Endothelial cell of umbilical vein (primary cell): ENCODE results near the gene DPF1. TPM values are rescaled to one million over a fixed set of nuclear protein-coding genes. Genes with fewer than 3 reads are reported as not detected.

Experiments
- BruUV-seq: library from RNA; stranded (reverse); fragments of 400-500 nt; replicated peaks from 2 replicates; lab custom pipeline; 2021; lab: Mats Ljungman, UMichigan
- CTCF ChIA-PET: fragments of 300-600, 350-600 bp; sonication (Branson Sonifier 250); formaldehyde crosslinking; loops from one replicate; lab custom pipeline; 2021; ENCODE audit warnings: antibody characterized with exemption, inconsistent platforms; lab: Charles Lee
- POLR2A ChIA-PET: fragments of 300-600, 350-600 bp; sonication (Branson Sonifier 250); formaldehyde crosslinking; loops from one replicate; lab custom pipeline; 2021; ENCODE audit warnings: antibody characterized with exemption, inconsistent platforms; lab: Charles Lee
- DNase-seq: peaks from one replicate; pipeline ENCODE4 v3.0.0-alpha.2; 2011; ENCODE audit warnings: low read depth, low spot score
- FAIRE-seq: peaks from 2 replicates; lab custom pipeline; 2011; peaks lifted over from hg19 to GRCh38; lab: Jason Lieb, UNC
- H2AFZ ChIP-seq: 2 replicates; pipeline ENCODE4 v1.6.0; 2012; ENCODE audit warnings: low read depth, low read length, control low read depth, inconsistent platforms
- H3K27ac ChIP-seq: 2 replicates; pipeline ENCODE4 v1.5.1; 2011; ENCODE audit warnings: low read depth, mild to moderate bottlenecking, control low read depth, low read length, moderate library complexity; ENCODE audit not compliant: insufficient read depth
- H3K27me3 ChIP-seq, 2 experiments: 2 replicates each; pipeline versions ENCODE4 v1.6.0 to v1.6.1; 2011; ENCODE audit warnings: low read length in 2 of 2, mixed read lengths in 1 of 2; ENCODE audit not compliant: control insufficient read depth in 2 of 2, insufficient read depth in 2 of 2
- H3K36me3 ChIP-seq, 2 experiments: 2 replicates in 1 of 2; 3 replicates in 1 of 2; pipeline ENCODE4 v1.5.1; 2011; ENCODE audit warnings: low read length in 2 of 2, mild to moderate bottlenecking in 1 of 2, moderate library complexity in 1 of 2; ENCODE audit not compliant: control insufficient read depth in 2 of 2, insufficient read depth in 2 of 2; ENCODE audit errors: extremely low read depth in 1 of 2
- H3K4me1 ChIP-seq: 3 replicates; pipeline ENCODE4 v1.5.1; 2011; ENCODE audit warnings: mild to moderate bottlenecking, low read length; ENCODE audit not compliant: control insufficient read depth, insufficient read depth; ENCODE audit errors: extremely low read depth
- H3K4me2 ChIP-seq: 2 replicates; pipeline ENCODE4 v1.6.1; 2011; ENCODE audit warnings: low read length, control low read depth, mixed read lengths; ENCODE audit not compliant: insufficient read depth
- H3K4me3 ChIP-seq, 3 experiments: fragments of 200-600 bp in 1 of 3; sonication (generic), shearing (Covaris generic) in 1 of 3; replicated peaks in 1 of 3; 2 replicates each; pipeline ENCODE4 v1.5.1; 2011 to 2016; ENCODE audit warnings: control low read depth in 3 of 3, low read length in 3 of 3, mild to moderate bottlenecking in 2 of 3, inconsistent platforms in 1 of 3, low read depth in 1 of 3, moderate library complexity in 1 of 3; ENCODE audit not compliant: insufficient read depth in 1 of 3
- H3K79me2 ChIP-seq: 2 replicates; pipeline ENCODE4 v1.6.0; 2012; ENCODE audit warnings: low read length, inconsistent platforms; ENCODE audit not compliant: control insufficient read depth, insufficient read depth
- H3K9ac ChIP-seq: replicated peaks from 2 replicates; pipeline ENCODE3; 2011; ENCODE audit warnings: low read length, control low read depth; ENCODE audit not compliant: insufficient read depth; ENCODE audit errors: extremely low read depth
- H3K9me1 ChIP-seq: replicated peaks from 3 replicates; pipeline ENCODE4 v1.6.0; 2011; ENCODE audit warnings: mild to moderate bottlenecking, low read length; ENCODE audit not compliant: control insufficient read depth, insufficient read depth; ENCODE audit errors: extremely low read depth
- H3K9me3 ChIP-seq: replicated peaks from 2 replicates; pipeline ENCODE4 v1.5.1; 2012; ENCODE audit warnings: low read length, inconsistent platforms; ENCODE audit not compliant: control insufficient read depth, insufficient read depth
- H4K20me1 ChIP-seq: replicated peaks from 2 replicates; pipeline ENCODE3; 2011; ENCODE audit warnings: mild to moderate bottlenecking, low read length; ENCODE audit not compliant: control insufficient read depth, insufficient read depth; ENCODE audit errors: extremely low read depth
- EZH2 ChIP-seq: IDR thresholded peaks from 2 replicates; pipeline ENCODE4 v1.6.1; 2012; ENCODE audit warnings: borderline replicate concordance, low read depth, mild to moderate bottlenecking, moderate library complexity, low read length, inconsistent platforms; ENCODE audit not compliant: severe bottlenecking
- FOS ChIP-seq: IDR thresholded peaks from 2 replicates; pipeline ENCODE4 v1.6.1; 2011; ENCODE audit warnings: mild to moderate bottlenecking, low read length, moderate library complexity, borderline replicate concordance; ENCODE audit not compliant: insufficient read depth
- GATA2 ChIP-seq: IDR thresholded peaks from 2 replicates; pipeline ENCODE4 v1.7.0; 2011; ENCODE audit warnings: low read depth, mild to moderate bottlenecking, moderate library complexity, mixed read lengths, low read length; ENCODE audit not compliant: insufficient read length, insufficient read depth
- JUN ChIP-seq: IDR thresholded peaks from 2 replicates; pipeline ENCODE4 v1.6.1; 2011; ENCODE audit warnings: borderline replicate concordance, low read depth; ENCODE audit not compliant: insufficient read length, insufficient read depth
- MYC ChIP-seq: IDR thresholded peaks from one replicate; pipeline ENCODE4 v1.6.1; 2011; ENCODE audit warnings: mild to moderate bottlenecking, low read depth, low read length
- POLR2A ChIP-seq: IDR thresholded peaks from 2 replicates; pipeline ENCODE4 v1.6.1; 2012; ENCODE audit warnings: low read depth, mild to moderate bottlenecking, control low read depth, low read length
- dilution Hi-C: fragments of 300-500 bp; cut with MboI; formaldehyde crosslinking; loops from one replicate; pipeline ENCODE4 v1.15.0; 2019; ENCODE audit warnings: low sequenced_read_pairs; ENCODE audit not compliant: extremely low pct_ligation_motif_present
- intact Hi-C: fragments of 100-400 bp; cut with micrococcal nuclease; formaldehyde crosslinking; loops from one replicate; pipeline ENCODE4 v1.10.0; 2022
- polyA plus RNA-seq, 4 experiments: library from polyadenylated mRNA; depleted of rRNA in 3 of 4; stranded (reverse) in 3 of 4; unstranded in 1 of 4; fragments of >200 nt; gene quantifications; 2 replicates each; pipeline versions ENCODE4 v1.2.1 to v1.2.3, GENCODE V29; 2011 to 2012; ENCODE audit warnings: missing spikeins in 1 of 4
- total RNA-seq: library from RNA; stranded (reverse); gene quantifications from 2 replicates; pipeline ENCODE4 v1.2.3, GENCODE V29; 2021
- TF ChIP-seq, protein P1 (sequence below): IDR thresholded peaks from 2 replicates; pipeline ENCODE4 v1.6.1; 2011; ENCODE audit not compliant: insufficient read depth, insufficient read length
- TF ChIP-seq, protein P2 (sequence below), 2 donors: IDR thresholded peaks; 1 replicate in 1 of 2; 2 replicates in 1 of 2; pipeline ENCODE4 v1.5.1; 2011; ENCODE audit warnings: low read length in 2 of 2, mild to moderate bottlenecking in 2 of 2, moderate library complexity in 2 of 2, control low read depth in 1 of 2, inconsistent platforms in 1 of 2, low read depth in 1 of 2; ENCODE audit not compliant: insufficient read depth in 1 of 2; ENCODE audit errors: extremely low read depth in 1 of 2

The DPF1 gene
- total and polyA plus RNA-seq, 2 donors (not counting 3 experiments of a cell fraction or from before 2014, with no cell fraction given) = 2.0 to 3.9 TPM

DNA sequence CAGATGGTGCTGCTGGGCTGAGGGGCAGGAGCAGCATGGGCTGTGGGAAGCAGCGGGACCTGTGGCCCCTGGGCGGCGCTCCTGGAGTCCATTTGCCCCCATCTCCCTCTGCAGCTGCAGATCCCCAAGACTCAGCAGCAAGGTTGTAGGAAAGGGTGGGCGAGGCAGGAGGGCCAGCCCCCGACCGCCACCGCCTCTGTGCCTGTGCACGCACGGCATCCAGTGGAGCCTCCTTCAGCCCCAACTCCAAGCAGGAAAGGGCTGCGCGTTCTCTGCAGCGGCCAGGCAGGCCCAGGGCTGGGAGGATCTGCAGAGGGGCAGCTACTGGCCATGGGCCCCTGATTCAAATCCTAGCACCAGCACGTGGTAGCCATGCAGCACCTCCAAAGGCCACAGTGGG is 20.8 kb downstream of the DPF1 start:
- H3K36me3 ChIP-seq = peaks cover 0 to 5% of the 10 kb centered on the region in 2 experiments
- H3K4me2 ChIP-seq = no peak overlapping the region
- TF ChIP-seq MYC (no peak), POLR2A (no peak), EZH2 (no peak)
- dilution Hi-C loops (no loop called here), intact Hi-C loops (no loop called here)
- H3K4me3 ChIP-seq = no peak overlapping the region
- no TSS peak for BruUV-seq
- no peaks in the 10 kb centered on the region for H3K9me3 ChIP-seq
- H3K79me2 ChIP-seq = no peaks in the 10 kb centered on the region
- H3K9ac ChIP-seq = no peak overlapping the region
- ChIA-PET CTCF (no interaction called here), POLR2A (no interaction called here)
- FAIRE-seq = no peak
- H2AFZ ChIP-seq = no peak overlapping the region
- no peaks in the 10 kb centered on the region for H4K20me1 ChIP-seq
- H3K27me3 ChIP-seq = no peaks in the 10 kb centered on the region
- no peaks in the 10 kb centered on the region for H3K9me1 ChIP-seq
- H3K4me1 ChIP-seq = no peaks in the 10 kb centered on the region
- DNase-seq = no peak
- no peak overlapping the region for H3K27ac ChIP-seq

DNA sequence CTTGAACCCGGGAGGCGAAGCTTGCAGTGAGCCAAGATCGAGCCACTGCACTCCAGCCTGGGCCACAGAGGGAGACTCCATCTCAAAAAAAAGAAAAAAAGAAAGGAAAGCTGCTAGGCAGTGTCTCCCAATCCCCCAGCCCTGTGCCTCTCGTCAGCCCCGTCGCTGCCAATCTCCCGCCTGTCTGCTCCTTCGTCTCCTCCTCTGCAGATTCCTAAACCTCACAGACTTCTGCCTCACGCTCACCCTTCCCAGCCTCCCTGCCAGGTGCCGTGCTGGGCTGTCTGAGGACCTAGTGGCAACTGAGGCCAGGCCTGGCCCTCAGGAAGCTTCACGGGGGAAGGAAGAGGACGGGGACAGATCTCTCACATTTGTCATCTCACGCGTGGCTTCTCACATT is 21.5 kb downstream of the DPF1 start:
- Histone ChIP-seq H3K27me3 (no peaks in the 10 kb centered on the region), H3K9ac (no peak overlapping the region), H3K9me3 (no peaks in the 10 kb centered on the region), H3K27ac (no peak overlapping the region), H3K4me1 (no peaks in the 10 kb centered on the region), H3K9me1 (no peaks in the 10 kb centered on the region), H3K79me2 (no peaks in the 10 kb centered on the region), H3K4me3 (no peak overlapping the region), H4K20me1 (no peaks in the 10 kb centered on the region), H3K36me3 (peaks cover 0 to 5% of the 10 kb centered on the region in 2 experiments), H3K4me2 (no peak overlapping the region), H2AFZ (no peak overlapping the region)
- no peak for FAIRE-seq
- POLR2A ChIA-PET = no interaction called here
- dilution Hi-C loops (no loop called here), intact Hi-C loops (no loop called here)
- CTCF ChIA-PET = no interaction called here
- no peak for DNase-seq
- no TSS peak for BruUV-seq
- TF ChIP-seq GATA2 = no peak
- TF ChIP-seq MYC = no peak
- no peak for TF ChIP-seq JUN
- TF ChIP-seq, protein P1, sequence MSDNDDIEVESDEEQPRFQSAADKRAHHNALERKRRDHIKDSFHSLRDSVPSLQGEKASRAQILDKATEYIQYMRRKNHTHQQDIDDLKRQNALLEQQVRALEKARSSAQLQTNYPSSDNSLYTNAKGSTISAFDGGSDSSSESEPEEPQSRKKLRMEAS = no peak
- TF ChIP-seq, protein P2, sequence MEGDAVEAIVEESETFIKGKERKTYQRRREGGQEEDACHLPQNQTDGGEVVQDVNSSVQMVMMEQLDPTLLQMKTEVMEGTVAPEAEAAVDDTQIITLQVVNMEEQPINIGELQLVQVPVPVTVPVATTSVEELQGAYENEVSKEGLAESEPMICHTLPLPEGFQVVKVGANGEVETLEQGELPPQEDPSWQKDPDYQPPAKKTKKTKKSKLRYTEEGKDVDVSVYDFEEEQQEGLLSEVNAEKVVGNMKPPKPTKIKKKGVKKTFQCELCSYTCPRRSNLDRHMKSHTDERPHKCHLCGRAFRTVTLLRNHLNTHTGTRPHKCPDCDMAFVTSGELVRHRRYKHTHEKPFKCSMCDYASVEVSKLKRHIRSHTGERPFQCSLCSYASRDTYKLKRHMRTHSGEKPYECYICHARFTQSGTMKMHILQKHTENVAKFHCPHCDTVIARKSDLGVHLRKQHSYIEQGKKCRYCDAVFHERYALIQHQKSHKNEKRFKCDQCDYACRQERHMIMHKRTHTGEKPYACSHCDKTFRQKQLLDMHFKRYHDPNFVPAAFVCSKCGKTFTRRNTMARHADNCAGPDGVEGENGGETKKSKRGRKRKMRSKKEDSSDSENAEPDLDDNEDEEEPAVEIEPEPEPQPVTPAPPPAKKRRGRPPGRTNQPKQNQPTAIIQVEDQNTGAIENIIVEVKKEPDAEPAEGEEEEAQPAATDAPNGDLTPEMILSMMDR (IDR thresholded peaks at IDR 0.05; ENCODE audit: extremely low read depth in 1 of 2, insufficient read depth in 1 of 2, low read depth in 1 of 2, low read length in 2 of 2) = no peak
- no peak for TF ChIP-seq FOS
